Measurements from ENCODE around the gene LAYN.

Gene LAYN

GRCh38 chr11:111598559-111598958 is 58.0 kb downstream of the LAYN start:
- no peak for DNase-seq

DNA sequence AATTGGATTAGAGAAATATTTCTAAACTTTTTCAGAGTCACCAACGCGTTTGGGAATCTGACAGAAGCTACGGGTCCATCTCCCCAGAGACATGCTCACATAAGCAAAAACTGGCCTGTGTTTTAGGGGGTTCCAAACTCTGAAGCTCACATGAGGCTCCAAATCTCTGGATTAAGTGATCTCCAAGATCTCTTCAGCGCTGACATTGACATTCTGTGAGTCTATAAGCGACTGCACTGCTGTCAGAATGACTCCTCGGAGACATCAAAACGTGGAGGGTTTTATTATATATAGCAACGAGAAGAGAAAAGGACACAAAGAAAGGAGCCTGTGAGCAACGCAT is 61.1 kb downstream of the LAYN start:
- DNase-seq = no peak

DNA sequence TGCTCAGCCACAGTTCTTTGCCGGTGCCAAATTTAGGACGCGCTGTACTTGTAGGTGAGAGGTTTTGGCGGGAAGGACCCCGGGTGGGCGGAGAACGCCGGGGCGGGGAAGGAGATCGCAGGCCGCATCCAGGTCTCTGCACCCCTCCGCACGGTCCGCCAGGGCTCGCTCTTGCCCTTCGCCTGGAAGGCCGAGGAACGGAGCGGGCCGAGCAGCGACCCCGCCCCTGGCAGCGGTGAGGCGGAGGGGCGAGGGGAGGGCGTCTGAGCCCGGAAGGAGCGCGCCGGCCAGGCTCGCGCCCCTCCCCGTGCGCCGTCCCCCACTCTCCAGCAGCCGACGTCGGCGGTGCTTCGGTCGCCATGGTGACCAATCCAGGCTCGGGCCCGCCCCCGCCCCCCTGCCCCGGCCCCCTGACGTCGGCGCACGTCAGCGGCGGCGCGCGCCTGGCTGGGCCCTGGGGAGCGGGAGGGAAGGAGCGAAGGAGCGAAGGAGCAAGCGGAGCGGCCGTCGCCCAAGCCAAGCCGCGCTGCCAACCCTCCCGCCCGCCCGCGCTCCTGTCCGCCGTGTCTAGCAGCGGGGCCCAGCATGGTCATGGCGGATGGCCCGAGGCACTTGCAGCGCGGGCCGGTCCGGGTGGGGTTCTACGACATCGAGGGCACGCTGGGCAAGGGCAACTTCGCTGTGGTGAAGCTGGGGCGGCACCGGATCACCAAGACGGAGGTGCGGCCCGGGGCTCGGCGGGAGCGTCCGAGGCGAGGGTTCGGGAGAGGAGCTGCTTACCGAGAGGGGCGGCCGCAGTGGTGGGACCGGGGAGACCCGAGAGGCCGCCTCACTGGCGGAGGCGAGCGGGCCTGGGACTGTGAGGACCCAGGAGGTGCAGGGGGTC is 61.7 kb downstream of the LAYN start, which contains the start of gene SIK2:
Gene SIK2 (plus strand): TSS at position 471 of the 886 bp plus-strand sequence. CDS start 115 bp downstream, at position 586.
- peak; percentile 93 for DNase-seq

DNA sequence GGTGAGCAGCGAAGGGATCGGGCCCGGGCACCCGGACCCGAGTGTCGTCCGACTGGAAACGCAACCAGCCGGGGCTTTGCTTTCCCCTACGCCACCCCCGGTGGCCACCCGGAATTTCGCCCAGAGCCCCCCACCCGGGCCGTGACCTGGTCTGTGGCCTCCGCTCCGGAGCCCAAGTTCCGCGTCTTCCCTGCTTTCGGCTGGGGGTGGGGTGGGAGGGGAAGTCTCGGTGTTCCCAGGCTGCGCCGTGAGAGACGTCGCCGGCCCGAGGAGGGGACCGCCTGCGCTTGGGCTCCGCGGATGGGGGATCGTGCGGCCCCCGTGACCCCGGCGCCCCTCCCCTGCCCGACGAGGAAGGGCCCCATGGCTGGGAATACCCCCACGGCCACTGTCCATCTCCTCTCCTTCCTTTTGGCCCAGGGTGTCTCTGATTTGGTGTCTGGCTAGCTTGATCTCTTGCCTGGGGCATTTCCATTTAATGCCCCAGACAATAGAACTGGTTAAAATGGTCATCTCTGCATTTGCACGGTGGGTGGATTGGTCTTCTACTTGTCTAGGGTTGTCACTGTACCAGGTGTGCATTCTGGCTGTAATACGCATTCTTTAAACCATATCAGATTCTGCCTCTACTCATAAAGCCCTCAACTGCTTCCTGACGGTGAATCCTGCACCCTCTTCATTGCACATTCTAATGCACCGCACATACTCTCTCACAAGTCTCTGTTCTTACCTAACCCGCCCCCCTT is 62.5 kb downstream of the LAYN start:
- peak; percentile 25 for DNase-seq

DNA sequence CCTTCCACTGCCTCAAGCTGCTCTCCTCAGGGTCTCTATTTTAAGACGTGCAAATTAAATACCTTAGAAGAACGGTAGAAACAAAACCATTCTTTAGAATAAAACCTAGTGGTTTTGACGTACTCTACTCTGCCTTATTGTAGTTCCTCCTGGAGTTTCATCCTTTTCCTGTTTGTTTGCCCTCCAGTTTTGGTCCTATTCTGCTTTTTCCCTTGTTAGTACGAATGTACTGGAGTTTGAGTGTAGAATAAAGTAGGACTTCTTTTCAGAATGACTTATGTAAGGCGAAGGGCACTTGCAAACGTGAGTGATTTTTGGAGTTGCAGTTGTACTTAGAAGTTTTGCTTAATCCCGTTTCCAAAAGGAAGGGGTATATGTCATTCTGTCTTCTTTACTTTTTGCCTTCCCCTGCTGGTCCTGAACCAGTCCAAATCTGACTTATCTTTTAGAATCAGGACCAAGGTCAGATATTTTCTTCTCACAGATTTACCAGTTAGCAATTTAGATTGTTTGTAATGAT is 63.2 kb downstream of the LAYN start:
- DNase-seq = no peak

GRCh38 chr11:111604392-111605009 is 64.0 kb downstream of the LAYN start:
- no peak for DNase-seq

DNA sequence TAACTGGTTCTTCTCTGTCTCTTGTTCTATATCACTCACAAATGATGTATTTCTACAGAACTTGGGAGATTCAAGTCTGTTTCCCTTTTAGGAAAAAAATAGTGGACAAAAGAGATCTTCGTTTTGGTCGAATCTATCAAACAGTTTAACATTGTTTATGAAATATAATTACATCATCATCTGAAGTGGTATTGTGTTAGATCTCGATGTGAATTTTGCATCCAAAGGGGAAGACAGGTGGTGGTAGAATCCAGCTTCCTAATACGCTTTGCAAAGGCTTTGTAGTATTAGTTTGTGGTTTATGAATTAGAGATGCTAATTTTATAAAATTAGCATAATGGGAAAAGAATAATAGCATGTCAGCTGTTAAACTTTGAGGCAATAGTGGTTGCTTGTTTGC is 65.2 kb downstream of the LAYN start:
- no peak for DNase-seq

DNA sequence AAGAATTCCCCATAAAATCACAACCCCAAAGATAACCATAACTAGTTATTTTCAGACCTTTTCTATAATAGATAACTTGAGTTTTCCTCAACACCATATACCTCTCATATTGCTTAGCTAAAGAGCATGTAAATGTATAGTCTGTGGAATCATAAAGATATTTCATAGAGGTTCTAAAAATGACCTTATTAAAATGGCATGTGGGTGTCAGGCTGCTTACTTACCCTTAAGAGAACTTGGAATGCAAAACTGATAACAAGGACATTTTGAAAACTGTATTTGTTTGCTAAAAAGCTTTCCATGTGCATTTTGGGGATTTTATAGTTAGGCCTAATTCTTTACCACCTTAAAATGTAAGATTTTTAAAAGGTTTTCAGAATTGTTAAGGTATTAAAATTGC is 66.5 kb downstream of the LAYN start:
- no peak for DNase-seq

DNA sequence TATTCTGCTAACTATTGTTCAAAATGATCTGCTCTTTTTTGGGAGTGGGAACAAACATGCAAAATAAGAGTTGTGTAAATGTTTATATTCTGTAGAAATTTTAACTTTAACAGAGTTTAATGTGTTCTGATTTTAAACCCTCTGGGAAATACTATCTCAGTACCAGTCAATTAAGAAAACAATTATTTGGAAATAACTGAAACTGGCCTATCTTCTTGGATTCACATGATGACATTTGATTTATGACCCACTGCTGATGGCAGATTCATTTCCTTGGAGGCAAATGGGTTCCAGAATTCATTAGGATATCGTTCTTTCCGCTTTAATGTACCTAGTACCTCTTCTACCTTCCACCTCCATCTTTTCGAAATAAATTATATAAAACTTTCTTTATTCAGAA is 67.2 kb downstream of the LAYN start:
- no peak for DNase-seq
